GM23248 (cell line): ENCODE measurements around the gene GLI1. TPM values are rescaled to one million over a fixed set of nuclear protein-coding genes. Genes with fewer than 3 reads are reported as not detected.

ENCODE experiments used
- DNase-seq: peaks from one replicate; pipeline ENCODE4 v3.0.0-alpha.2; 2015
- H2AFZ ChIP-seq: fragments of 200-600 bp; sonication (generic); 2 replicates; pipeline ENCODE4 v1.6.1; 2016; ENCODE audit warnings: antibody characterized with exemption
- H3F3A ChIP-seq: fragments of 200-600 bp; sonication (generic); 2 replicates; pipeline ENCODE4 v1.6.1; 2016; ENCODE audit warnings: mild to moderate bottlenecking, antibody characterized with exemption, mixed run types; ENCODE audit not compliant: insufficient read depth
- H3K27ac ChIP-seq: fragments of 200-600 bp; sonication (generic); 2 replicates; pipeline ENCODE4 v1.5.1; 2016; ENCODE audit warnings: mild to moderate bottlenecking
- H3K27me3 ChIP-seq: fragments of 200-600 bp; sonication (generic); replicated peaks from 2 replicates; pipeline ENCODE4 v1.6.1; 2016; ENCODE audit warnings: mild to moderate bottlenecking; ENCODE audit not compliant: insufficient read depth
- H3K36me3 ChIP-seq: fragments of 200-600 bp; sonication (generic); 2 replicates; pipeline ENCODE4 v1.6.1; 2016; ENCODE audit warnings: low read depth, mild to moderate bottlenecking
- H3K4me1 ChIP-seq: fragments of 200-600 bp; sonication (generic); 2 replicates; pipeline ENCODE4 v1.6.1; 2016; ENCODE audit warnings: mild to moderate bottlenecking; ENCODE audit not compliant: insufficient read depth
- H3K4me2 ChIP-seq: fragments of 200-600 bp; sonication (generic); one replicate; pipeline ENCODE4 v1.6.1; 2016; ENCODE audit warnings: mild to moderate bottlenecking; ENCODE audit not compliant: unreplicated experiment
- H3K4me3 ChIP-seq: fragments of 200-600 bp; sonication (generic); 2 replicates; pipeline ENCODE4 v1.5.1; 2016; ENCODE audit warnings: mild to moderate bottlenecking
- H3K79me2 ChIP-seq: fragments of 200-600 bp; sonication (generic); 2 replicates; pipeline ENCODE4 v1.6.1; 2016; ENCODE audit warnings: mild to moderate bottlenecking; ENCODE audit not compliant: insufficient read depth
- H3K9ac ChIP-seq: fragments of 200-600 bp; sonication (generic); 2 replicates; pipeline ENCODE4 v1.6.1; 2016; ENCODE audit warnings: mild to moderate bottlenecking
- H3K9me2 ChIP-seq: fragments of 200-600 bp; sonication (generic); 2 replicates; pipeline ENCODE4 v1.6.1; 2016; ENCODE audit warnings: mixed run types, mild to moderate bottlenecking, moderate library complexity; ENCODE audit not compliant: insufficient read depth
- H3K9me3 ChIP-seq: fragments of 200-600 bp; sonication (generic); one replicate; pipeline ENCODE4 v1.6.1; 2017; ENCODE audit warnings: low read depth
- H4K20me1 ChIP-seq: fragments of 200-600 bp; sonication (generic); 2 replicates; pipeline ENCODE4 v1.6.0; 2016; ENCODE audit not compliant: insufficient read depth
- EZH2 ChIP-seq: fragments of 200-600 bp; sonication (generic); IDR thresholded peaks from 2 replicates; pipeline ENCODE4 v1.6.1; 2018; ENCODE audit warnings: antibody characterized with exemption, mild to moderate bottlenecking; ENCODE audit not compliant: insufficient read depth, poor library complexity, severe bottlenecking
- EZH2phosphoT487 ChIP-seq: fragments of 200-600 bp; sonication (generic); IDR thresholded peaks from 2 replicates; pipeline ENCODE4 v1.6.1; 2018; ENCODE audit warnings: antibody characterized with exemption, moderate library complexity, mild to moderate bottlenecking, low read depth; ENCODE audit not compliant: insufficient read depth
- WGBS, 2 experiments: methylation state at CpG; one replicate each; pipeline ENCODE4 v1.1.6; 2015 to 2017; ENCODE audit warnings: low lambda C conversion rate in 2 of 2, low coverage in 1 of 2; ENCODE audit errors: missing lambda C conversion rate in 2 of 2; 5-methylcytosine and 5-hydroxymethylcytosine counted together
- in situ Hi-C: fragments of 300-500 bp; cut with MboI; formaldehyde crosslinking; loops from 2 replicates; pipeline ENCODE4 v1.15.0; 2020
- polyA plus RNA-seq: library from polyadenylated mRNA; unstranded; fragments of >200 nt; fragmentation: Nextera tagmentation; extraction: Ambion mirVana; gene quantifications from 2 replicates; pipeline ENCODE4 v1.2.1, GENCODE V29; 2016
- total RNA-seq: library from RNA; depleted of rRNA; stranded (reverse); fragments of >200 nt; shearing (Covaris generic); gene quantifications from 2 replicates; pipeline ENCODE4 v1.2.3, GENCODE V29; 2014

The GLI1 gene
- total and polyA plus RNA-seq, 2 experiments from 2014 or later, result 1.0 to 1.8 TPM

- Histone ChIP-seq H3K4me2 (no peak overlapping the region), H3K9ac (no peak overlapping the region), H2AFZ (no peak overlapping the region), H4K20me1 (no peaks in the 10 kb centered on the region), H3K4me3 (no peak overlapping the region), H3K79me2 (no peaks in the 10 kb centered on the region), H3K9me3 (no peaks in the 10 kb centered on the region), H3K4me1 (no peaks in the 10 kb centered on the region), H3K27me3 (no peaks in the 10 kb centered on the region), H3K9me2 (no peaks in the 10 kb centered on the region), H3K36me3 (no peaks in the 10 kb centered on the region), H3K27ac (no peak overlapping the region), H3F3A (no peaks in the 10 kb centered on the region)
- WGBS, 2 experiments, result 79 to 84% methylated on average over 5 of the region's 5 CpGs
- in situ Hi-C loops, result loop anchor here (10.0 kb wide), 1 partner anchor 130 kb away; no protein-coding TSS in a partner anchor
- no peak for DNase-seq
- TF ChIP-seq EZH2 (no peak), EZH2phosphoT487 (no peak)
Observed at GRCh38 chr12:57444744-57445143, 14.8 kb upstream of the GLI1 start.

- in situ Hi-C loops, result loop anchor here (10.0 kb wide), 1 partner anchor 132 kb away; no protein-coding TSS in a partner anchor
- H3K36me3 ChIP-seq, result no peaks in the 10 kb centered on the region
- H3F3A ChIP-seq, result no peaks in the 10 kb centered on the region; the same call in 1 of the 2 replicates
- no peaks in the 10 kb centered on the region for H3K9me3 ChIP-seq
- H2AFZ ChIP-seq, result no peak overlapping the region
- H4K20me1 ChIP-seq, result no peaks in the 10 kb centered on the region
- H3K79me2 ChIP-seq, result no peaks in the 10 kb centered on the region
- 78 to 85% methylated on average over 6 of the region's 6 CpGs for WGBS, 2 experiments
- no peak for DNase-seq
- H3K4me1 ChIP-seq, result peaks cover 9% of the 10 kb centered on the region
- no peak overlapping the region for H3K4me2 ChIP-seq
- H3K9ac ChIP-seq, result no peak overlapping the region
- no peaks in the 10 kb centered on the region for H3K9me2 ChIP-seq
- no peaks in the 10 kb centered on the region for H3K27me3 ChIP-seq
- TF ChIP-seq EZH2phosphoT487 (no peak), EZH2 (no peak)
- H3K27ac ChIP-seq, result no peak overlapping the region
- no peak overlapping the region for H3K4me3 ChIP-seq
Observed at GRCh38 chr12:57446292-57446960, 13.2 kb upstream of the GLI1 start.

- H3F3A ChIP-seq, result peaks cover 11% of the 10 kb centered on the region; the same call in 1 of the 2 replicates
- no peak overlapping the region for H3K4me3 ChIP-seq
- no peak overlapping the region for H2AFZ ChIP-seq
- in situ Hi-C loops, result loop anchor here (10.0 kb wide), 1 partner anchor 134 kb away; no protein-coding TSS in a partner anchor
- H4K20me1 ChIP-seq, result no peaks in the 10 kb centered on the region
- H3K27me3 ChIP-seq, result no peaks in the 10 kb centered on the region
- H3K79me2 ChIP-seq, result no peaks in the 10 kb centered on the region
- H3K27ac ChIP-seq, result no peak overlapping the region
- TF ChIP-seq EZH2phosphoT487 (no peak), EZH2 (no peak)
- no peak overlapping the region for H3K4me2 ChIP-seq
- H3K9me3 ChIP-seq, result no peaks in the 10 kb centered on the region
- H3K36me3 ChIP-seq, result no peaks in the 10 kb centered on the region
- WGBS, 2 experiments, result 74% methylated on average over 2 of the region's 2 CpGs
- H3K4me1 ChIP-seq, result peaks cover 23% of the 10 kb centered on the region
- DNase-seq, result no peak
- no peak overlapping the region for H3K9ac ChIP-seq
- no peaks in the 10 kb centered on the region for H3K9me2 ChIP-seq
Observed at GRCh38 chr12:57448669-57449068, 10.9 kb upstream of the GLI1 start.

- Histone ChIP-seq H3K36me3 (no peaks in the 10 kb centered on the region), H3K9me2 (no peaks in the 10 kb centered on the region), H3K4me2 (no peak overlapping the region), H3K9me3 (no peaks in the 10 kb centered on the region), H3K4me1 (peaks cover 23% of the 10 kb centered on the region), H3K79me2 (no peaks in the 10 kb centered on the region), H2AFZ (no peak overlapping the region), H3K9ac (no peak overlapping the region), H3K27me3 (no peaks in the 10 kb centered on the region), H3K4me3 (no peak overlapping the region), H3K27ac (no peak overlapping the region), H4K20me1 (no peaks in the 10 kb centered on the region), H3F3A (peaks cover 11% of the 10 kb centered on the region; the same call in 1 of the 2 replicates)
- WGBS, 2 experiments, result 93 to 95% methylated on average over 7 of the region's 7 CpGs
- DNase-seq, result no peak
- in situ Hi-C loops, result loop anchor here (10.0 kb wide), 1 partner anchor 135 kb away; no protein-coding TSS in a partner anchor
- TF ChIP-seq EZH2, result no peak
Observed at GRCh38 chr12:57449375-57449774, 10.2 kb upstream of the GLI1 start.
